GM13976 (cell line): ENCODE measurements around the gene SAMD8.
"Not testable (repeated sequence)": the region's sequence is repeated elsewhere in the genome, so short reads cannot be mapped to it uniquely, and the experiment has no call there.

Source experiments
- DNase-seq: peaks from one replicate; pipeline ENCODE4 v3.0.0; 2012; ENCODE audit warnings: low spot score
- in situ Hi-C: fragments of 300-500 bp; cut with MboI; formaldehyde crosslinking; loops from one replicate; pipeline ENCODE4 v1.12.0; 2022; ENCODE audit warnings: low sequenced_read_pairs, mixed read lengths, inconsistent platforms; ENCODE audit not compliant: unreplicated experiment
- TF ChIP-seq, protein P1 (sequence below): IDR thresholded peaks from 2 replicates; pipeline ENCODE4 v1.5.1; 2012; ENCODE audit warnings: borderline replicate concordance, mild to moderate bottlenecking; ENCODE audit not compliant: insufficient read depth; ENCODE audit errors: extremely low read depth, missing control alignments, control extremely low read depth

Gene SAMD8

DNA sequence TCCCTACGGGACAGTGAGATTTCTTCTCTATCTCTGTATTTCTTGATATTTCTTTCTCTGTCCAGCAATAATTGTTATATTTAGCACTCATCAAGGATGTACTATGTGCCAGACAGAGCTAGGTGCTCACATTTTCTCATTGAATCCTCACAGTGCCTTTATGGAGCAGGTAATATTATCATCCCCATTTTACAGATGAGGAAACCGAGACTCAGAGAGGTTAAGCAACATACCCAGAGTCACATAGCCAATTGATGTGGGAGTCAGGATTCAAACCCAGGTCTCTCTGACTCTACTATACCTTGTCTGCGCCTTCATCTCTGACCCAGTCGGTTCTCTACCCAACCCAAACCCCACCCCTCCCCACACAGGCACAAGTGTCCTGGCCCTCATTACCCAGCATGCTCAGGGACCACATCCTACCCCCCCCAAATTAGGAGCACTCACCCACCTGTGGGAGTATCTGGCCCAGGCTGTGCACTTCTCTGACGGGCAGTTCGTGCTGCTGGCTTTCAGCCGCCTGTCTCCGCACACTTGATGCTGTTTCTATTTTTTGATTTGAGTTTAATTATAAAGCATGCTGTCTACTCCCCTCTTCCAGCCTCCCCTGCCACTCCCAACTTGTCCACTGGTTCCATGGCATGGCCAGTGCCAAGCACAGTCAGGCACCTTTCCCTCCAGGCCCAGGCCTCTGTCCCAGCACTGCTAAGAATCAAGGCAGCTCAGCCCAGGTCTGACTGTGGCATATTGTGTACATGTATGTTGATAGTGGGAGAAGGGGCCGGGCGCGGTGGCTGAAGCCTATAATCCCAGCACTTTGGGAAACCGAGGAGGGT is 9.8 kb upstream of the SAMD8 start:
- in situ Hi-C loops, result no loop called here
- TF ChIP-seq, protein P1, sequence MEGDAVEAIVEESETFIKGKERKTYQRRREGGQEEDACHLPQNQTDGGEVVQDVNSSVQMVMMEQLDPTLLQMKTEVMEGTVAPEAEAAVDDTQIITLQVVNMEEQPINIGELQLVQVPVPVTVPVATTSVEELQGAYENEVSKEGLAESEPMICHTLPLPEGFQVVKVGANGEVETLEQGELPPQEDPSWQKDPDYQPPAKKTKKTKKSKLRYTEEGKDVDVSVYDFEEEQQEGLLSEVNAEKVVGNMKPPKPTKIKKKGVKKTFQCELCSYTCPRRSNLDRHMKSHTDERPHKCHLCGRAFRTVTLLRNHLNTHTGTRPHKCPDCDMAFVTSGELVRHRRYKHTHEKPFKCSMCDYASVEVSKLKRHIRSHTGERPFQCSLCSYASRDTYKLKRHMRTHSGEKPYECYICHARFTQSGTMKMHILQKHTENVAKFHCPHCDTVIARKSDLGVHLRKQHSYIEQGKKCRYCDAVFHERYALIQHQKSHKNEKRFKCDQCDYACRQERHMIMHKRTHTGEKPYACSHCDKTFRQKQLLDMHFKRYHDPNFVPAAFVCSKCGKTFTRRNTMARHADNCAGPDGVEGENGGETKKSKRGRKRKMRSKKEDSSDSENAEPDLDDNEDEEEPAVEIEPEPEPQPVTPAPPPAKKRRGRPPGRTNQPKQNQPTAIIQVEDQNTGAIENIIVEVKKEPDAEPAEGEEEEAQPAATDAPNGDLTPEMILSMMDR, result no peak
- no peak for DNase-seq

DNA sequence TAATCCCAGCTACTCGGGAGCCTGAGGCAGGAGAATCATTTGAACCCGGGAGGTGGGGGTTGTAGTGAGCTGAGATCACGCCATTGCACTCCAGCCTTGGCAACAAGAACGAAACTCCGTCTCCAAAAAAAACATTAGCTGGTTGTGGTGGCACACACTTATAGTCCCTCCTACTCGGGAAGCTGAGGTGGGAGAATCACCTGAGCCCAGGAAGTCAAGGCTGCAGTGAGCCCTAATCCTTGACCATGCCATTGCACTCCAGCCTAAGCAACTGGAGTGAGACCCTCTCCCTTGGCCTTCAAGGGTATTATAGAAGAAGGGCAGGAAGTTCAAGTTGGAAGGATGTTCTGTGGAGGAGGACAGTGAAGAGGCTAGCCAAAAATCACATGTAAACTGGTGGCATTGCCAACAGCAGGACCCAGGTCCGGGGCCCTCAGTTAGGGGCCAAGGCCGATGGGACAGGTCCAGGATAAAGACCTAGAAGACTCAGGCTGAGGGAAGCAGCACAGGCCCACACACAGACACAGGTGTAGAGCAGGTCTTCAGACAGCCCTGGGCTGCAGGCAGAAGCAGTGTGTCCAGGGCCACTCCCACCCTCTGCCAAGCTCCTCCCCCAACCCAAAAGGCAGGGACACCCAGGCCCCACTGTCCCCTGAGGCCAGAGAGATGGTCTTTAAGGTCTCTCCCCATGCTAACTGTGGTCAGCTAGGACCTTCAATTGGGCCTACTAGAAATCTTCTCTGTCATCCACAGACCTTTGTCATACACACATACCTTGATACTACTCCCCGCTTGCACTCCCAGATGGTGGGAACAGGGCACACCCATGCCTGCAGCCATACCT is 8.4 kb upstream of the SAMD8 start:
- in situ Hi-C loops, result no loop called here
- TF ChIP-seq, protein P1, result no peak
- DNase-seq, result no peak

DNA sequence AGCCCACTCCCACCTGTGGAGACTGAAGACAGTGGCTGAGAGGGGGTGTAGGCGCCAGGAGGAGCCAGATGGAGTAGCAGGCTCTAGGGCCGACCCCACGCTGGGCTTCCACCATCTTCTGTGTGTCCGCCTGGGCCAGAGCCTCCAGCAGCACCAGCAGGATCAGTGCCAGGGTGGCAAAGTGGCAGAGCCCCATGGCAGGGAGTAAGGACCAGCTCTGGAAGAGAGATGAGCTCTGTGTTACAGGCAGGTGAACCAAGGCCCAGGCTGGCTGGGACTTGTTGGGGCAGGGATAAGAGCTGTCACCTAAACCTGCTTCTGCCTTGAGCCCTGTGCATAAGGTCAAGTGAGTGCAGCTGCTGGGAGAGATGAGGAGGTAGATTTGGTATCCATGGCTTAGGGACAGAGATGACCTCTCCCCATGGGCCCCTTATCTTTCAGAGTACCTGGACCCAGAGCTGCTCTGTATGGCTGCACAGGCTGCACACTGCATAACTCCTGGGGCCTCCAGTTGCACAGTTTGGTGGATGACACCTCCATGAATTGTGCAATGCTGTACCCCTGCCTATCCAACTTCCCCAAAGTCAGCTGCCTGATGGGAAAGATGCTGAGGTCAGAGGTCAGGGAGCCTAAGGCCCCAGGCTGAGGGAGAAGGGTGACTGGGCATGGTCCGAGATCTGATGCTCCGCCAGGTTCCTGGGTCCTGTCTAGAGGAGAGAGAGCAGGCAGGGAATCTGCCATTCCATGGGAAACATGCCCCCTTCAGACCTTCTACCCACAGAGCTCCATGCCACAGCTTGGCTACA is 7.4 kb upstream of the SAMD8 start:
- in situ Hi-C loops, result no loop called here
- TF ChIP-seq, protein P1, result no peak
- DNase-seq, result no peak

DNA sequence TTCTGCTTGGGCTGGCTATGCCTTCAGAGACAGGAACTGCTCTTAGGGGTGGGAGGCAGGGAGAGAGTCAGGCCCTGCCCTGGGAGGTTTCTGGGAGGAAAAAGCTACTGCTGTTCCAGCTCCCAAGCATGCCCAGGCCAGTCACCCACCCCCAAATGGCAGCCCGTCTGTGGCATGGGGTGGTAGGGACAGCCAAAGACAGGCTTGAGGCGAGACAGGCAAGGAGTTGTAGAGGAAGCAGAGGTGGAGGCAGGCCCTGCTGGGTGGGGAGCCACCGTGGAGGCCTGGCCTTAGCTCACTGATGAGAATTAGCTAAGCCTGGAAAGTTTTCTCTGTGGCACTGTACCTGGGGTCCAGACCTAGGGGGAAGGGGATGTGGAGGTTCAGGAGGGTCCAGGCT is 6.6 kb upstream of the SAMD8 start:
- DNase-seq, result no peak
- in situ Hi-C loops, result no loop called here
- TF ChIP-seq, protein P1, result no peak

DNA sequence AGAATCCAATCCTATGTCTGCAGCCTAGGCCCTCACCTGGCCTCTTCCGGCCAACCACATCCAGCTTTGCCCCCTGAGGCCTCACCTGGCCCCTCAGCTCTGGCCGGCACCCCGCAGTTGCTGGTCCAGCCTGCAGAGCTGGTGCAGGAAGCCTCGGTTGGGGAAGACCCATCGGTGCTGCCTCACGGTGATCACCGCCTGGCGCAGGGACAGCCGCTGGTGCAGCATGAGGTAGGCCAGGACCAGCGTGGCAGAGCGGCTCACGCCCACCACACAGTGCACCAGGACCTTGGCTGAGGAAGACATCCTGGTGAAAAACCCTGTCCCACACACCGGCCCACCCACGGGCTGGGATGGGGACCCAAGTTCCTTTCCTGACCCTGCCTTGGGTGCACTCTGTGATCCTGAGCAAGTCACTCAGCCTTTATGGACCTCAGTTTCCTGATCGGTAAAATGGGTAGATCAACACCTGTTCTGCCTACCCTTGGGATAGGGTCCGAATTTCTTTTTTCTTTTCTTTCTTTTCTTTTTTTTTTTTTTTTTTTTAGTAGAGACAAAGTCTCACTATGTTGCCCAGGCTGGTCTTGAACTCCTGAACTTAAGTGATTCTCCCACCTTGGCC is 5.8 kb upstream of the SAMD8 start:
- TF ChIP-seq, protein P1, result no peak
- no peak for DNase-seq
- in situ Hi-C loops, result no loop called here

DNA sequence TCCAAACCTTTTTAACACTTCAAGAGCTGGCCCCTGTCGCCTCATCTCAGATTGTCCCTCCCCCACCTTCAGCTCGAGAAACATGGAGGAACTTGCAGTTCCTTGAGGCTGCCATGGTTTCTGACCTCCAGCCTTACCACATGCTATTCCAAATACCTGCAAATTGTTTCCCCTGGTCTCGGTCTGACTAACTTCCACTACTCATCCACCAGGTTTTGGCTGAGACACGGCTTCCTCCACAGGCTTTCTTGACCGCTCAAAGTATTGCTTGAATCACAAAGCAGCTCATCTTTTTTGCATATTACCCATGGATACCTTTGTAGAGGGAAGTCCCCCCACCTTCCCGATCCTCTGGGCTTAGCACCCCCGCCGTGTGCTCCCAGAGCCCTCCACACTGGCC is 5.2 kb upstream of the SAMD8 start:
- DNase-seq, result no peak
- TF ChIP-seq, protein P1, result no peak
- in situ Hi-C loops, result no loop called here

DNA sequence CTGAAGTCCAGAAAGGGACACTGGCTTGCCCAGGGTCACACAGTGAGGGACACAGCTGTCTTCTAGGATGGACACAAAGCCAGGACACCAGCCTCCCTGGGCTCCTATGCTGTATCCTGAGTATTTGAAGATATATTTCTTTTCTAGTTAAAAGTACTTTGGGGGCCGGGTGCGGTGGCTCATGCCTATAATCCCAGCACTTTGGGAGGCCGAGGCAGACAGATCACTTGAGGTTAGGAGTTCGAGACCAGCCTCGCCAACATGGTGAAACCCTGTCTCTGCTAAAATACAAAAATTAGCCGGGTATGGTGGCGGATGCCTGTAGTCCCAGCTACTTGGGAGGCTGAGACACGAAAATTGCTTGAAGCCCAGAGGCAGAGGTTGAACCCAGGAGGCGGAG is 4.6 kb upstream of the SAMD8 start:
- in situ Hi-C loops, DNase-seq: not testable (repeated sequence)
